ENCODE results near the gene NLK.
"Not testable (repeated sequence)": the region's sequence is repeated elsewhere in the genome, so short reads cannot be mapped to it uniquely, and the experiment has no call there.

The NLK gene

GRCh38 chr17:28232966-28233870 is 190.7 kb downstream of the NLK start:
- not testable (repeated sequence) for DNase-seq (ENCODE audit: low spot score)

- not testable (repeated sequence) for DNase-seq (ENCODE audit: low spot score)
These were observed 191.7 kb downstream of the NLK start for GRCh38 chr17:28233872-28234856.

GRCh38 chr17:28235066-28235700 is 192.7 kb downstream of the NLK start:
- DNase-seq (ENCODE audit: low spot score) = not testable (repeated sequence)

- DNase-seq (ENCODE audit: low spot score) = not testable (repeated sequence)
These were observed 193.7 kb downstream of the NLK start for GRCh38 chr17:28236033-28236653.

GRCh38 chr17:28238547-28239270 is 196.2 kb downstream of the NLK start:
- DNase-seq (ENCODE audit: low spot score) = not testable (repeated sequence)

GRCh38 chr17:28239271-28239624 is 196.8 kb downstream of the NLK start:
- no peak for DNase-seq (ENCODE audit: low spot score)

GRCh38 chr17:28240688-28241340 is 198.3 kb downstream of the NLK start:
- no peak for DNase-seq (ENCODE audit: low spot score)

- no peak for DNase-seq (ENCODE audit: low spot score)
These were observed 200.3 kb downstream of the NLK start for GRCh38 chr17:28242791-28243190.

GRCh38 chr17:28243268-28243667 is 200.8 kb downstream of the NLK start:
- not testable (repeated sequence) for DNase-seq (ENCODE audit: low spot score)

- no peak for DNase-seq (ENCODE audit: low spot score)
These were observed 202.0 kb downstream of the NLK start for GRCh38 chr17:28244446-28244845.
